K562 (cell line): Measurements from ENCODE around the gene GPR3. TPM values are rescaled to one million over a fixed set of nuclear protein-coding genes. Genes with fewer than 3 reads are reported as not detected.

Experiments used
- ARHGAP35 ChIP-seq: fragments of 450-650 bp; IDR thresholded peaks from 2 replicates; pipeline ENCODE4 v1.6.1; 2018; ENCODE audit not compliant: partially characterized antibody
- ATF3 ChIP-seq, 2 experiments: fragments of 450-650 bp in 1 of 2; sonication (generic) in 1 of 2; formaldehyde crosslinking in 1 of 2; IDR thresholded peaks in 1 of 2; conservative IDR thresholded peaks in 1 of 2; 2 replicates each; pipeline versions ENCODE4 v1.6.1 to v1.8.1; 2016 to 2023; ENCODE audit warnings: mild to moderate bottlenecking in 2 of 2, moderate library complexity in 2 of 2, inconsistent platforms in 1 of 2, missing genetic modification reagents in 1 of 2
- BHLHE40 ChIP-seq: IDR thresholded peaks from 2 replicates; pipeline ENCODE4 v1.6.1; 2011; ENCODE audit warnings: low read length, improper control_type of control experiment
- CREB1 ChIP-seq, 2 experiments: sonication (generic) in 1 of 2; formaldehyde crosslinking in 1 of 2; IDR thresholded peaks; 2 replicates each; pipeline versions ENCODE4 v1.6.1 to v1.8.0; 2012 to 2022; ENCODE audit warnings: inconsistent platforms in 1 of 2, mild to moderate bottlenecking in 1 of 2, missing genetic modification reagents in 1 of 2, moderate library complexity in 1 of 2
- CREB5 ChIP-seq: fragments of 250-450 bp; sonication (Bioruptor Pico); IDR thresholded peaks from 2 replicates; pipeline ENCODE4 v1.5.0; 2020; ENCODE audit warnings: mild to moderate bottlenecking
- CREM ChIP-seq: IDR thresholded peaks from 2 replicates; pipeline ENCODE4 v1.6.1; 2014; ENCODE audit warnings: antibody characterized with exemption, low read depth
- HDAC2 ChIP-seq: fragments of 450-650 bp; IDR thresholded peaks from 2 replicates; pipeline ENCODE4 v1.6.1; 2016; ENCODE audit warnings: mild to moderate bottlenecking
- KLF16 ChIP-seq: IDR thresholded peaks from 2 replicates; pipeline ENCODE4 v1.6.1; 2016; ENCODE audit warnings: antibody characterized with exemption
- RFX5 ChIP-seq: IDR thresholded peaks from 2 replicates; pipeline ENCODE4 v1.6.1; 2011; ENCODE audit warnings: low read depth, mild to moderate bottlenecking, improper control_type of control experiment, low read length
- SAP30 ChIP-seq: fragments of 200-600 bp; sonication (generic); IDR thresholded peaks from 2 replicates; pipeline ENCODE4 v1.6.1; 2012; ENCODE audit warnings: borderline replicate concordance, low read depth, mild to moderate bottlenecking, moderate library complexity, low read length, control low read depth, inconsistent platforms; ENCODE audit not compliant: insufficient read depth, poor library complexity, severe bottlenecking
- TEAD1 ChIP-seq, 2 experiments: fragments of 450-650 bp in 1 of 2; sonication (generic) in 1 of 2; formaldehyde crosslinking; IDR thresholded peaks; 2 replicates each; pipeline versions ENCODE4 v1.4.0 to v1.8.0; 2020 to 2022; ENCODE audit warnings: mild to moderate bottlenecking in 2 of 2, missing genetic modification reagents in 1 of 2
- ZFP91 ChIP-seq: sonication (generic); formaldehyde crosslinking; IDR thresholded peaks from 2 replicates; pipeline ENCODE4 v1.8.0; 2022; ENCODE audit warnings: mild to moderate bottlenecking, missing genetic modification reagents
- ZNF12 ChIP-seq: sonication (generic); formaldehyde crosslinking; IDR thresholded peaks from 2 replicates; pipeline ENCODE4 v1.4.0; 2020; ENCODE audit warnings: mild to moderate bottlenecking, missing genetic modification reagents
- polyA plus RNA-seq, 8 experiments: library from polyadenylated mRNA; depleted of rRNA in 4 of 8; stranded (reverse) in 5 of 8; unstranded in 3 of 8; fragments of >200 nt; fragmentation: Nextera tagmentation in 2 of 8; fragmentation: Illumina TruSeq in 1 of 8; extraction: Ambion mirVana in 2 of 8; extraction: Trizol in 1 of 8; gene quantifications; 2 replicates each; pipeline versions ENCODE4 v1.2.1 to v1.2.3, GENCODE V29; 2011 to 2014; ENCODE audit warnings: inconsistent platforms in 1 of 8, missing spikeins in 1 of 8
- total RNA-seq, 7 experiments: library from RNA; depleted of rRNA in 6 of 7; stranded (reverse); fragments of >200 nt in 6 of 7; fragmentation: Illumina TruSeq in 2 of 7; extraction: Trizol in 2 of 7; gene quantifications; 2 replicates each; pipeline versions ENCODE4 v1.2.1 to v1.2.3, GENCODE V29; 2011 to 2021; ENCODE audit warnings: low replicate concordance in 1 of 7
- TF ChIP-seq, protein P1 (sequence below): IDR thresholded peaks from 2 replicates; pipeline ENCODE4 v1.6.1; 2014; ENCODE audit warnings: antibody characterized with exemption
- TF ChIP-seq, protein P2 (sequence below): fragments of 450-650 bp; IDR thresholded peaks from 2 replicates; pipeline ENCODE4 v1.6.1; 2016; ENCODE audit warnings: antibody characterized with exemption
- TF ChIP-seq, protein P3 (sequence below), 2 experiments: fragments of 250-450 bp in 1 of 2; fragments of 450-650 bp in 1 of 2; sonication (Bioruptor Pico) in 1 of 2; IDR thresholded peaks; 2 replicates each; pipeline versions ENCODE4 v1.6.1 to v1.8.0; 2016 to 2021; ENCODE audit warnings: mild to moderate bottlenecking in 2 of 2, moderate library complexity in 2 of 2, missing compliant biosample characterization in 1 of 2, missing genetic modification characterization in 1 of 2
- TF ChIP-seq, protein P4 (sequence below), 2 experiments: fragments of 450-650 bp; conservative IDR thresholded peaks; 2 replicates each; pipeline ENCODE4 v1.6.1; 2017; ENCODE audit warnings: mild to moderate bottlenecking in 2 of 2, moderate library complexity in 2 of 2

The GPR3 gene
- total and polyA plus RNA-seq, 9 of the 15 experiments (the other 6 are each of a cell fraction or from before 2014, with no cell fraction given), result 0.24 to 11.5 (median 3.7) TPM

DNA sequence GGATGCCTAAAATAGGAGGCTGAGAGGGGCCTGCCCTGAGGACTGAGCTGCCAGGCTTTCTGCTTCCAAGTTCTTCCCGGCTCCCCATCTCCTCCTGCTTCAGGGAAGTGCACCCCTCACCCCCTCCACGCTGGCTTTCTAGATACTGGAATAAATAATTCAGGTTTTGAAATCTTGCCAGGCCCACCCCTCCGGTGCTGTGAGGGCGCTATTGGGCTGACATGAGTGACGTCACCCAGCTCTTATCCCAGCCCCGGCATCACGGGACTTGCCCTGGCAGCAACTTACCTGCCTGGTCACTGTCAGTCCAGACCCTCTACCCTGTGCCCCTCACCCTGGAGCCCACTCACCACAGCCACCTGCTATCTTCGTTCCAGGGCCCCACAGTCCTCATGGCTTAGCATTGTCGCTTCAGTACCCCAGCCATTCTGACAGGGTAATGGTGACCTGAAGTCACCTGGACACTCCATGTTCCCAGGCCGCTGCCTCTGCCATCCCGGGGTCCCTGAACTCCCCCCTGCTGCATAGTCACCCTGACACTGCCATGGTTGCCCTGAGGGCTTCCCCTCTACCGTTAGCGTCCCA is 819 bp upstream of the GPR3 start (continued):
- TF ChIP-seq, protein P1, sequence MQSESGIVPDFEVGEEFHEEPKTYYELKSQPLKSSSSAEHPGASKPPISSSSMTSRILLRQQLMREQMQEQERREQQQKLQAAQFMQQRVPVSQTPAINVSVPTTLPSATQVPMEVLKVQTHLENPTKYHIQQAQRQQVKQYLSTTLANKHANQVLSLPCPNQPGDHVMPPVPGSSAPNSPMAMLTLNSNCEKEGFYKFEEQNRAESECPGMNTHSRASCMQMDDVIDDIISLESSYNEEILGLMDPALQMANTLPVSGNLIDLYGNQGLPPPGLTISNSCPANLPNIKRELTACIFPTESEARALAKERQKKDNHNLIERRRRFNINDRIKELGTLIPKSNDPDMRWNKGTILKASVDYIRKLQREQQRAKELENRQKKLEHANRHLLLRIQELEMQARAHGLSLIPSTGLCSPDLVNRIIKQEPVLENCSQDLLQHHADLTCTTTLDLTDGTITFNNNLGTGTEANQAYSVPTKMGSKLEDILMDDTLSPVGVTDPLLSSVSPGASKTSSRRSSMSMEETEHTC, result peak; percentile 79
- TF ChIP-seq KLF16 (no peak), ZNF12 (CRISPR knock-in tag) (no peak), TEAD1 (CRISPR knock-in tag; IDR thresholded peaks at IDR 0.05) (0 out of 4 replicates have a peak, but pooled peaks of 1 of the 2 experiments have one; percentile 16), HDAC2 (no peak), CREB1 (IDR thresholded peaks at IDR 0.05) (0 out of 2 replicates have a peak, but pooled peaks have one; percentile 29), CREB1 (CRISPR knock-in tag; IDR thresholded peaks at IDR 0.05) (no peak), CREB5 (CRISPR knock-in tag) (no peak), ARHGAP35 (no peak), RFX5 (no peak), BHLHE40 (peak; percentile 68; the same call in 1 of the 2 replicates), CREM (peak; percentile 85), ZFP91 (no peak), SAP30 (no peak), ATF3 (IDR thresholded peaks at IDR 0.05) (peak; percentile 95), ATF3 (CRISPR knock-in tag; conservative IDR thresholded peaks at IDR 0.05) (no peak)
- TF ChIP-seq, protein P2, sequence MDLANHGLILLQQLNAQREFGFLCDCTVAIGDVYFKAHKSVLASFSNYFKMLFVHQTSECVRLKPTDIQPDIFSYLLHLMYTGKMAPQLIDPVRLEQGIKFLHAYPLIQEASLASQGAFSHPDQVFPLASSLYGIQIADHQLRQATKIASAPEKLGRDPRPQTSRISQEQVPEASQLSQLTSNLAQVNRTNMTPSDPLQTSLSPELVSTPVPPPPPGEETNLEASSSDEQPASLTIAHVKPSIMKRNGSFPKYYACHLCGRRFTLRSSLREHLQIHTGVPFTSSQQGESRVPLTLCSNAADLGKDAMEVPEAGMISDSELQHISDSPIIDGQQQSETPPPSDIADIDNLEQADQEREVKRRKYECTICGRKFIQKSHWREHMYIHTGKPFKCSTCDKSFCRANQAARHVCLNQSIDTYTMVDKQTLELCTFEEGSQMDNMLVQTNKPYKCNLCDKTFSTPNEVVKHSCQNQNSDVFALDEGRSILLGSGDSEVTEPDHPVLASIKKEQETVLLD, result no peak
- TF ChIP-seq, protein P3, sequence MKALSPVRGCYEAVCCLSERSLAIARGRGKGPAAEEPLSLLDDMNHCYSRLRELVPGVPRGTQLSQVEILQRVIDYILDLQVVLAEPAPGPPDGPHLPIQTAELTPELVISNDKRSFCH (CRISPR knock-in tag; IDR thresholded peaks at IDR 0.05), result no peak
- TF ChIP-seq, protein P3 (tag; IDR thresholded peaks at IDR 0.05), result 0 out of 2 replicates have a peak, but pooled peaks have one; percentile 71
- TF ChIP-seq, protein P4, sequence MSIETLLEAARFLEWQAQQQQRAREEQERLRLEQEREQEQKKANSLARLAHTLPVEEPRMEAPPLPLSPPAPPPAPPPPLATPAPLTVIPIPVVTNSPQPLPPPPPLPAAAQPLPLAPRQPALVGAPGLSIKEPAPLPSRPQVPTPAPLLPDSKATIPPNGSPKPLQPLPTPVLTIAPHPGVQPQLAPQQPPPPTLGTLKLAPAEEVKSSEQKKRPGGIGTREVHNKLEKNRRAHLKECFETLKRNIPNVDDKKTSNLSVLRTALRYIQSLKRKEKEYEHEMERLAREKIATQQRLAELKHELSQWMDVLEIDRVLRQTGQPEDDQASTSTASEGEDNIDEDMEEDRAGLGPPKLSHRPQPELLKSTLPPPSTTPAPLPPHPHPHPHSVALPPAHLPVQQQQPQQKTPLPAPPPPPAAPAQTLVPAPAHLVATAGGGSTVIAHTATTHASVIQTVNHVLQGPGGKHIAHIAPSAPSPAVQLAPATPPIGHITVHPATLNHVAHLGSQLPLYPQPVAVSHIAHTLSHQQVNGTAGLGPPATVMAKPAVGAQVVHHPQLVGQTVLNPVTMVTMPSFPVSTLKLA (conservative IDR thresholded peaks at IDR 0.05), result no peak
